ENCODE data around the gene SMIM23. TPM values are rescaled to one million over a fixed set of nuclear protein-coding genes. Genes with fewer than 3 reads are reported as not detected.

The SMIM23 gene
- total RNA-seq, 4 donors from 2014 or later, result not detected

- H3K36me3 ChIP-seq, result no peaks in the 10 kb centered on the region
- DNase-seq, result no peak
- no peaks in the 10 kb centered on the region for H3K9me3 ChIP-seq
- H3K4me3 ChIP-seq, result no peak overlapping the region
- no peak overlapping the region for H3K27ac ChIP-seq
- intact Hi-C loops (cut with DNase I; ENCODE audit: low total_unique reads), result no loop called here
- H3K27me3 ChIP-seq, result no peaks in the 10 kb centered on the region
- no peaks in the 10 kb centered on the region for H3K4me1 ChIP-seq
- no peak for TF ChIP-seq CTCF (IDR thresholded peaks at IDR 0.05)
- no peak for TF ChIP-seq POLR2A (IDR thresholded peaks at IDR 0.05)
These were observed 38.4 kb upstream of the SMIM23 start for GRCh38 chr5:171747061-171747859.

GRCh38 chr5:171748720-171749119 is 36.9 kb upstream of the SMIM23 start:
- Histone ChIP-seq H3K27me3 (no peaks in the 10 kb centered on the region), H3K4me3 (no peak overlapping the region), H3K27ac (no peak overlapping the region), H3K9me3 (no peaks in the 10 kb centered on the region), H3K4me1 (no peaks in the 10 kb centered on the region), H3K36me3 (no peaks in the 10 kb centered on the region)
- no peak for DNase-seq
- TF ChIP-seq CTCF (IDR thresholded peaks at IDR 0.05), result no peak
- TF ChIP-seq POLR2A (IDR thresholded peaks at IDR 0.05), result no peak
- intact Hi-C loops (cut with DNase I; ENCODE audit: low total_unique reads), result no loop called here

- H3K27ac ChIP-seq, result no peak overlapping the region
- no peak overlapping the region for H3K4me3 ChIP-seq
- no peaks in the 10 kb centered on the region for H3K4me1 ChIP-seq
- H3K9me3 ChIP-seq, result no peaks in the 10 kb centered on the region
- H3K27me3 ChIP-seq, result no peaks in the 10 kb centered on the region
- TF ChIP-seq CTCF (IDR thresholded peaks at IDR 0.05), result no peak
- TF ChIP-seq POLR2A (IDR thresholded peaks at IDR 0.05), result no peak
- intact Hi-C loops (cut with DNase I; ENCODE audit: low total_unique reads), result no loop called here
- H3K36me3 ChIP-seq, result no peaks in the 10 kb centered on the region
- no peak for DNase-seq
These were observed 36.3 kb upstream of the SMIM23 start for GRCh38 chr5:171749365-171749764.

GRCh38 chr5:171750311-171750788 is 35.3 kb upstream of the SMIM23 start:
- H3K27ac ChIP-seq, result no peak overlapping the region
- no peaks in the 10 kb centered on the region for H3K36me3 ChIP-seq
- no peaks in the 10 kb centered on the region for H3K27me3 ChIP-seq
- no peak overlapping the region for H3K4me3 ChIP-seq
- TF ChIP-seq CTCF (IDR thresholded peaks at IDR 0.05) (no peak), POLR2A (IDR thresholded peaks at IDR 0.05) (no peak)
- no peaks in the 10 kb centered on the region for H3K9me3 ChIP-seq
- DNase-seq, result peak; percentile 26 to 47
- H3K4me1 ChIP-seq, result no peaks in the 10 kb centered on the region
- intact Hi-C loops (cut with DNase I; ENCODE audit: low total_unique reads), result no loop called here

- Histone ChIP-seq H3K4me1 (no peaks in the 10 kb centered on the region), H3K36me3 (no peaks in the 10 kb centered on the region), H3K27ac (no peak overlapping the region), H3K9me3 (no peaks in the 10 kb centered on the region), H3K27me3 (no peaks in the 10 kb centered on the region), H3K4me3 (no peak overlapping the region)
- DNase-seq, result no peak
- intact Hi-C loops (cut with DNase I; ENCODE audit: low total_unique reads), result no loop called here
- TF ChIP-seq CTCF (IDR thresholded peaks at IDR 0.05) (no peak), POLR2A (IDR thresholded peaks at IDR 0.05) (no peak)
These were observed 30.2 kb upstream of the SMIM23 start for GRCh38 chr5:171755354-171755821.
